HepG2 (cell line): ENCODE measurements around the gene PHF23.

Source experiments
- CTCF ChIP-seq: sonication (generic); formaldehyde crosslinking; IDR thresholded peaks from 2 replicates; pipeline ENCODE4 v1.5.0; 2020; ENCODE audit warnings: mild to moderate bottlenecking, missing genetic modification reagents, moderate library complexity
- DMTF1 ChIP-seq: sonication (generic); formaldehyde crosslinking; IDR thresholded peaks from 2 replicates; pipeline ENCODE4 v1.4.0; 2020; ENCODE audit warnings: mild to moderate bottlenecking, missing genetic modification reagents
- EZH2 ChIP-seq: conservative IDR thresholded peaks from 2 replicates; pipeline ENCODE4 v1.6.1; 2012; ENCODE audit warnings: mild to moderate bottlenecking, low read depth, low read length, moderate library complexity
- FOXA1 ChIP-seq, 2 experiments: fragments of 450-650 bp in 1 of 2; sonication (generic) in 1 of 2; formaldehyde crosslinking in 1 of 2; IDR thresholded peaks; 2 replicates each; pipeline versions ENCODE4 v1.4.0 to v1.6.1; 2016 to 2020; ENCODE audit warnings: missing genetic modification reagents in 1 of 2
- MAFF ChIP-seq: IDR thresholded peaks from 2 replicates; pipeline ENCODE4 v1.6.1; 2011; ENCODE audit warnings: low read depth, low read length, improper control_type of control experiment

- TF ChIP-seq FOXA1 (IDR thresholded peaks at IDR 0.05) (no peak), FOXA1 (CRISPR knock-in tag; IDR thresholded peaks at IDR 0.05) (no peak), DMTF1 (CRISPR knock-in tag) (no peak), CTCF (CRISPR knock-in tag) (no peak; the same call in 1 of the 2 replicates), MAFF (no peak), EZH2 (no peak)
These were observed 2.8 kb upstream of the PHF23 start, which contains the start of gene GABARAP for GRCh38 chr17:7241783-7242716.
